Activated CD4-positive, alpha-beta memory T cell treated with anti-CD3 and anti-CD28 coated beads, Interleukin-2, amount 10 ng/mL, durations not matched to agents 7 days and 5 days (primary cell): Measurements from ENCODE around the gene RBP2. TPM values are rescaled to one million over a fixed set of nuclear protein-coding genes. Genes with fewer than 3 reads are reported as not detected.

Experiments used
- CTCF ChIA-PET: fragments of 350-600 bp; sonication (Branson Sonifier 250); formaldehyde crosslinking; loops from one replicate; lab custom pipeline; 2021; ENCODE audit warnings: antibody characterized with exemption, inconsistent platforms; lab: Charles Lee
- POLR2A ChIA-PET: fragments of 350-600 bp; sonication (Branson Sonifier 250); formaldehyde crosslinking; loops from one replicate; lab custom pipeline; 2021; ENCODE audit warnings: antibody characterized with exemption; lab: Charles Lee
- DNase-seq: peaks from one replicate; pipeline ENCODE4 v3.0.0-alpha.2; 2020
- H3K27ac Mint-ChIP-seq: one replicate; pipeline ENCODE4 v1.8.0; 2021; ENCODE audit warnings: mild to moderate bottlenecking, mixed read lengths
- H3K27me3 Mint-ChIP-seq: one replicate; pipeline ENCODE4 v1.8.0; 2021; ENCODE audit warnings: mixed read lengths
- H3K36me3 Mint-ChIP-seq: one replicate; pipeline ENCODE4 v1.8.0; 2021; ENCODE audit warnings: low read depth, mixed read lengths
- H3K4me1 Mint-ChIP-seq: one replicate; pipeline ENCODE4 v1.8.0; 2021; ENCODE audit warnings: mixed read lengths
- H3K4me3 Mint-ChIP-seq: one replicate; pipeline ENCODE4 v1.8.0; 2021; ENCODE audit warnings: mild to moderate bottlenecking, mixed read lengths
- H3K9me3 Mint-ChIP-seq: one replicate; pipeline ENCODE4 v1.8.0; 2021; ENCODE audit warnings: mixed read lengths
- total RNA-seq, 2 experiments: library from RNA; stranded (reverse); gene quantifications; one replicate each; pipeline ENCODE4 v1.2.3, GENCODE V29; 2021

The RBP2 gene
- total RNA-seq, 2 experiments from 2014 or later, result not detected

DNA sequence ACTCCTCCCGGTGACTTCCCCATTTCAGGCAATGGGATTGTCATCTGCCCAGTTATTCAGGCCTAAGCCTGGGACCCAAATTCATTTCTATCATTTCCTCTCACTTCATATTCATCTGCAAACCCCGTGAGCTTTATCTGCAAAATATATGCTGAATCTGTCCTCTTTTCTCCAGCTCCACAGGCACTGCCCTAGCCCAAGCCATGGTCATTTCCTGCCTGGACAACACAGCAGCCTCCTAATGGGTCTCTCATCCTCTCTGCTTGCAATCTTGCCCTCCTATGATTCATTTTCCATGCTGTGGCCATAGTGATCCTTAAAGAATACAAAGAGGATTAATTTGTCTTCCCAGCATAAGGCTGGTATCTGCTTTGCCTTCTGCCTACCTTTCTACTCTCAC is 6.1 kb downstream of the RBP2 start:
- DNase-seq, result no peak
- Mint-ChIP-seq H3K4me1 (no peaks in the 10 kb centered on the region), H3K36me3 (no peaks in the 10 kb centered on the region), H3K4me3 (no peak overlapping the region), H3K27me3 (no peaks in the 10 kb centered on the region), H3K27ac (no peak overlapping the region), H3K9me3 (no peaks in the 10 kb centered on the region)
- POLR2A ChIA-PET, result no interaction called here
- CTCF ChIA-PET, result no interaction called here

GRCh38 chr3:139468399-139468798 is 7.9 kb downstream of the RBP2 start:
- H3K4me3 Mint-ChIP-seq, result no peak overlapping the region
- ChIA-PET CTCF (no interaction called here), POLR2A (no interaction called here)
- no peaks in the 10 kb centered on the region for H3K27me3 Mint-ChIP-seq
- no peaks in the 10 kb centered on the region for H3K9me3 Mint-ChIP-seq
- no peak for DNase-seq
- H3K36me3 Mint-ChIP-seq, result no peaks in the 10 kb centered on the region
- H3K4me1 Mint-ChIP-seq, result no peaks in the 10 kb centered on the region
- no peak overlapping the region for H3K27ac Mint-ChIP-seq

DNA sequence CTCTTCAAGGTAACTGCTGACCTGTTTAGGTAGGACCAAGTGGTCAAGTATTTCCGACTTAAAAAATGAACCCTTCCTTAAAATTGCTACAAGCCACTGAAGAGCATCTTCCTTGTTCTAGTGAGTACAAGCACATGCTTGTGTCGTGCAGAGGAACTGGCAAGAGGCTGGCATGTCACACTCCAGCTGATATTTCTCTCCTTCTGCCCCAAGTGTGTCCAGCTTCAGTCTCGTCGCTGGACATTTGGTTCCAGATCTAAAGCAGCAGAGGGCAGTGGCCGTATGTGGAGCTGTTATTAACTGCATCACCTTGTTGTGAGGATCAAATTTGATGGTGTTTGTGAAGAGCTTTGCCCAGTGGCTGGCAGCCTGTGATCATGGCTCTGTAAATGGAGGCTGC is 10.0 kb downstream of the RBP2 start:
- H3K4me1 Mint-ChIP-seq, result no peaks in the 10 kb centered on the region
- POLR2A ChIA-PET, result no interaction called here
- no peak for DNase-seq
- no peaks in the 10 kb centered on the region for H3K27me3 Mint-ChIP-seq
- CTCF ChIA-PET, result no interaction called here
- H3K4me3 Mint-ChIP-seq, result no peak overlapping the region
- no peak overlapping the region for H3K27ac Mint-ChIP-seq
- no peaks in the 10 kb centered on the region for H3K9me3 Mint-ChIP-seq
- H3K36me3 Mint-ChIP-seq, result no peaks in the 10 kb centered on the region

GRCh38 chr3:139465636-139466035 is 10.7 kb downstream of the RBP2 start:
- H3K27ac Mint-ChIP-seq, result no peak overlapping the region
- no peaks in the 10 kb centered on the region for H3K9me3 Mint-ChIP-seq
- no peaks in the 10 kb centered on the region for H3K36me3 Mint-ChIP-seq
- POLR2A ChIA-PET, result no interaction called here
- CTCF ChIA-PET, result no interaction called here
- H3K4me1 Mint-ChIP-seq, result no peaks in the 10 kb centered on the region
- no peak overlapping the region for H3K4me3 Mint-ChIP-seq
- DNase-seq, result no peak
- no peaks in the 10 kb centered on the region for H3K27me3 Mint-ChIP-seq

GRCh38 chr3:139463466-139463865 is 12.8 kb downstream of the RBP2 start:
- no peaks in the 10 kb centered on the region for H3K36me3 Mint-ChIP-seq
- no peaks in the 10 kb centered on the region for H3K27me3 Mint-ChIP-seq
- DNase-seq, result no peak
- no peaks in the 10 kb centered on the region for H3K4me1 Mint-ChIP-seq
- POLR2A ChIA-PET, result no interaction called here
- CTCF ChIA-PET, result no interaction called here
- H3K9me3 Mint-ChIP-seq, result no peaks in the 10 kb centered on the region
- H3K4me3 Mint-ChIP-seq, result no peak overlapping the region
- H3K27ac Mint-ChIP-seq, result no peak overlapping the region

DNA sequence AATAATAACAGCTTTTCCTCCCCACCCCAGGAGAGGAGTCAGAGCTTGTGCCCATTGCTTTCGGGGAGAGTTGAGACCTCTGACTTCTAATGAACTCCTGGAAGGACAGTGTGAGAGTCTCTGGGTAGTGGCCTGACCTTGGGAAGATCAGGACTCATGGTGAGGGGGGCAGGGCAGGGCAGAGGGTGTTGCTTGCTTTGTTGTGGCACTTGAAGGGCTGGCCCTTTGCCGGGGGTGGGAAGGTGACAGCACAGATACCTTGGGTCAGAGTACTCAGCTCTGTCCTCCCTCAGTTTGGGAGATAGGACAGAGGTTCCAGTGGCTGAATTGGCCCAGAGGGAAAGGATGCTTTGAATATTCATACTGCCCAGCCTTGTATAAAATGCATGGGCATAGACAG is 15.8 kb downstream of the RBP2 start:
- ChIA-PET CTCF (no interaction called here), POLR2A (no interaction called here)
- no peaks in the 10 kb centered on the region for H3K9me3 Mint-ChIP-seq
- no peaks in the 10 kb centered on the region for H3K27me3 Mint-ChIP-seq
- no peaks in the 10 kb centered on the region for H3K4me1 Mint-ChIP-seq
- H3K36me3 Mint-ChIP-seq, result no peaks in the 10 kb centered on the region
- DNase-seq, result no peak
- H3K4me3 Mint-ChIP-seq, result no peak overlapping the region
- no peak overlapping the region for H3K27ac Mint-ChIP-seq

- ChIA-PET POLR2A (no interaction called here), CTCF (no interaction called here)
- Mint-ChIP-seq H3K36me3 (no peaks in the 10 kb centered on the region), H3K27ac (no peak overlapping the region), H3K9me3 (no peaks in the 10 kb centered on the region), H3K27me3 (no peaks in the 10 kb centered on the region), H3K4me1 (no peaks in the 10 kb centered on the region), H3K4me3 (no peak overlapping the region)
- no peak for DNase-seq
Observed at GRCh38 chr3:139460076-139460475, 16.2 kb downstream of the RBP2 start.

DNA sequence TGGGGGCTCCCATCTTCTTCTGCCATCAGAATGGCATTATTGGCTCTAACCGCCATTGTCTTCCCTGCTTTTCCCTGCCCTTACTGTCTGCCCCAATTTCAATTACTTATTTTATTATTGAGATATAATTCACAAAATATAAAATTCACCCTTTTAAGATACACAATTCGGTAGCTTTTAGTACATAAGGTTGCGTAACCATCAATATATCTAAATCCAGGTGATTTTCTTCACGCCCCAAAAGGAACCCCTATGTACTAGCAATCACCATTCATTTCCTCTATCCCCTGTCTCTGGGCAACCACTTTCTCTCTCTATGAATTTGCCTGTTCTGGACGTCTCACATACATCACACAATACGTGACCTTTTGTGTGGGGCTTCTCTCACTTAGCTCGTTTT is 18.0 kb downstream of the RBP2 start:
- no peaks in the 10 kb centered on the region for H3K36me3 Mint-ChIP-seq
- DNase-seq, result no peak
- no peak overlapping the region for H3K4me3 Mint-ChIP-seq
- no peaks in the 10 kb centered on the region for H3K9me3 Mint-ChIP-seq
- no peak overlapping the region for H3K27ac Mint-ChIP-seq
- H3K4me1 Mint-ChIP-seq, result no peaks in the 10 kb centered on the region
- H3K27me3 Mint-ChIP-seq, result no peaks in the 10 kb centered on the region
- ChIA-PET CTCF (no interaction called here), POLR2A (no interaction called here)

DNA sequence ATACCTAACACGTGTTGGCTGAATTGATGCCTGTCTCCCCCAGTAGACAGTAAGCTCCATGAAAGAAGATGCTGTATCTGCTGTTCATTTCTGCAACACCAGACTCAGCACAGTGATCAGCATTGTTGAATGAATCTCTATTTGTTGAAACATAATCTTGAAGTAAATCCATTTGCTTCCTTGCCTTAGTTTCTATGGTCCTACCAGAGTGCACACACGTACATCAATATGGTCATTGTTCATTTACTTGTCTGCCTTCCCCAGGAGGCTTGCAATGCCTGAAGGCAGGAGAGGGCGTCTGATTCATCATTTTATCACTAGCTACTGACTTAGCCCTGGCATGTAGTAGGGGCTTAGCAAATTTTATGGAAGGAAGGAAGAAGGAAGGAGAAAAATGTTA is 19.2 kb downstream of the RBP2 start:
- no peak overlapping the region for H3K4me3 Mint-ChIP-seq
- no peaks in the 10 kb centered on the region for H3K36me3 Mint-ChIP-seq
- H3K9me3 Mint-ChIP-seq, result no peaks in the 10 kb centered on the region
- no peaks in the 10 kb centered on the region for H3K27me3 Mint-ChIP-seq
- ChIA-PET POLR2A (no interaction called here), CTCF (no interaction called here)
- no peaks in the 10 kb centered on the region for H3K4me1 Mint-ChIP-seq
- DNase-seq, result no peak
- no peak overlapping the region for H3K27ac Mint-ChIP-seq

DNA sequence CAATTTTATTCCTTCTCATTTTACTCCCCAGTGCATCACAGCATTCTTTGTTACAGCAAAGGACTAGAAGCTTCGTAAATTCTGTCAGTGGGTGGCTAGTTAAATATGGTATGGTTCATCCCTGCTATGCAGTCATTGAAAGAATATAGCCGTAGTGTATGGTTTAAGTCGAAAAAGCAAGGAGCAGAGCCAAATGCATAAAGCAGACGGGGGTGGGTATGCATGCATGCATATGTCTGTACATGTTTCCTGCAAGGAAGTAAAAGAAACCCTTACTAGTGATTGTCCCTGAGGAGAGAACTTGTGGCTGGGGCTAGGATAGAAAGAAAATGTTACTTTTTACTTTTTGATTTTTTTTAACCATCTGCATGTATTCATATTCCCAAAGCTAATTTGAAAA is 19.9 kb downstream of the RBP2 start:
- H3K27me3 Mint-ChIP-seq, result no peaks in the 10 kb centered on the region
- H3K4me3 Mint-ChIP-seq, result no peak overlapping the region
- no peaks in the 10 kb centered on the region for H3K9me3 Mint-ChIP-seq
- no peaks in the 10 kb centered on the region for H3K4me1 Mint-ChIP-seq
- no peaks in the 10 kb centered on the region for H3K36me3 Mint-ChIP-seq
- H3K27ac Mint-ChIP-seq, result no peak overlapping the region
- no peak for DNase-seq
- ChIA-PET POLR2A (no interaction called here), CTCF (no interaction called here)

DNA sequence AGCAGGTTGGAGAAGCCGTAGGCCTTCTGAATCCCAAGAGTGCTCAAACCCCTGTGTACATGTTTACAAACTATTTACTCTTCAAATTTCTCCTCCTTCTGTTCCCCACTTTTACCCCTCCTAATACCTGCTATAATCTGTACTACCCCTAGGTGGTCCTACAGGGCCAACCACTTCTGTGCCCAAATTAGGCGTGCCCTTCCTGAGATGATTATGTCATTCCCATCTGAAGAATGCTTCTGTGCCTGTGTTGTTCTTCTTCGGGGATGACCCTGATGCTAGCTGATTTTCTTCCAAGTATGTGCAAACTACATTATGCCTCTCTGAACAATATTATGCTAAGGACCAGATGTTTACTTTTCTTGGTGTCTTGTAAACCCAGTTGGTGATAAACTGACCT is 20.5 kb downstream of the RBP2 start:
- DNase-seq, result no peak
- no peaks in the 10 kb centered on the region for H3K27me3 Mint-ChIP-seq
- no peak overlapping the region for H3K4me3 Mint-ChIP-seq
- CTCF ChIA-PET, result no interaction called here
- H3K36me3 Mint-ChIP-seq, result no peaks in the 10 kb centered on the region
- POLR2A ChIA-PET, result no interaction called here
- no peak overlapping the region for H3K27ac Mint-ChIP-seq
- no peaks in the 10 kb centered on the region for H3K4me1 Mint-ChIP-seq
- no peaks in the 10 kb centered on the region for H3K9me3 Mint-ChIP-seq

DNA sequence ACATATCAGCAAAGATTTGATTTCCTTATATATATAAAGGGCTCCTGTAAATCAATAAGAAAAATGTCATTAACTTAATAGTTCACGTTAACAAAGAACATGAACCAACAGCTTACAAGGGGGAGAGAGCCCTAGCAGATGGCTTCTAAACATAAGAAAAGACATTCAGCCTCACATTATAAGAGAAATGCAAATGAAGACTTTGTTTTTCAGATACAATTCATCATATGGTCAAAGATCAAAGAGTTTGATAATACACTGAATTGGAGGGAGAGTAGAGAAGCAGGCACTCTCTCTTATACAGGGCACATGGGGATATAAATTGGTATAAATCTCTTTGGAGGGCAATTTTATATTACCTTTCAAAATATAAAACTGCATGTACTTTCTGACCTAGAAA is 21.1 kb downstream of the RBP2 start:
- no peaks in the 10 kb centered on the region for H3K36me3 Mint-ChIP-seq
- no peak overlapping the region for H3K27ac Mint-ChIP-seq
- H3K4me1 Mint-ChIP-seq, result no peaks in the 10 kb centered on the region
- H3K9me3 Mint-ChIP-seq, result no peaks in the 10 kb centered on the region
- CTCF ChIA-PET, result no interaction called here
- H3K27me3 Mint-ChIP-seq, result no peaks in the 10 kb centered on the region
- DNase-seq, result no peak
- no peak overlapping the region for H3K4me3 Mint-ChIP-seq
- POLR2A ChIA-PET, result no interaction called here

GRCh38 chr3:139454346-139454745 is 22.0 kb downstream of the RBP2 start:
- Mint-ChIP-seq H3K9me3 (no peaks in the 10 kb centered on the region), H3K4me1 (no peaks in the 10 kb centered on the region), H3K4me3 (no peak overlapping the region), H3K27me3 (no peaks in the 10 kb centered on the region), H3K27ac (no peak overlapping the region), H3K36me3 (no peaks in the 10 kb centered on the region)
- no peak for DNase-seq
- ChIA-PET POLR2A (no interaction called here), CTCF (no interaction called here)

DNA sequence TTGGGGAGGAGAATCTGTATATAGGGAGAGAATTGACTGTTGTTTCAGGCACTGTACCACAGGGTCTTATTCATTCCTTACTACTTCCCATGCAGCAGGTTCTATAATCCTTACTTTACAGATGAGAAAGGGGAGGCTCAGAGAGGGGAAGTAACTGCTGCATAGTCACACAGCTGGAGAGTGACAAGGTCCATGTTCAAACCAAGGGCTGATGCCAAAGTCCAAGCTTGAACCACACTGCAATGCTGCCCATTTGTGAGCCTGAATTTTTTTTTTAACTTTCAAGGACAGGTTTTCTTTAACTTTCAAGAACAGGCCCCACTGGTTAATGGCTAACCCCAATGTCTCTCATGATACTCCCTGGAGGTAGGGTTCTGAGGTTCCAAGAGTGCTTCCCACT is 26.2 kb downstream of the RBP2 start:
- no peaks in the 10 kb centered on the region for H3K9me3 Mint-ChIP-seq
- DNase-seq, result no peak
- no peak overlapping the region for H3K4me3 Mint-ChIP-seq
- no peak overlapping the region for H3K27ac Mint-ChIP-seq
- H3K36me3 Mint-ChIP-seq, result no peaks in the 10 kb centered on the region
- no peaks in the 10 kb centered on the region for H3K4me1 Mint-ChIP-seq
- CTCF ChIA-PET, result no interaction called here
- POLR2A ChIA-PET, result no interaction called here
- H3K27me3 Mint-ChIP-seq, result no peaks in the 10 kb centered on the region

DNA sequence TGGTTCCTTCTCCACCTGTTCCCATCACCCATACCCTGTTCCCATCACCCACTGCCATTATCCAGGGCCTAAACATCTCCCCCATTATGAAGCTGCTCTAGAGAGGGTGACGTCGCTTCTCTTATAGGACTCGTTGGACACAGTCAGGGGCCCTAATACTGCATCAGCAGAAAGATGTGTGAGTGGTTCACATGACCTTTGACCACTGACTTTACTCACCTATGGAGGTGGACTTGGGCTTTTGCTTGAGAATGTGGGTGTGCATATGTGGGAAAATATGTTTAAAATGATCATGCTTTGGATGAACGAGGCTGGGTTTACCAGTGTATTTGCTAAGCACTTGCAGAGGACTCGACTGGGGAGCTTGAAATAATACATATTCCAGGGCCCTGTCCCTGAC is 26.8 kb downstream of the RBP2 start:
- Mint-ChIP-seq H3K9me3 (no peaks in the 10 kb centered on the region), H3K4me3 (no peak overlapping the region), H3K27me3 (no peaks in the 10 kb centered on the region), H3K4me1 (no peaks in the 10 kb centered on the region), H3K36me3 (no peaks in the 10 kb centered on the region), H3K27ac (no peak overlapping the region)
- no peak for DNase-seq
- POLR2A ChIA-PET, result no interaction called here
- CTCF ChIA-PET, result no interaction called here
